HCT116 (cell line): ENCODE results near the gene IL1RN. TPM values are rescaled to one million over a fixed set of nuclear protein-coding genes. Genes with fewer than 3 reads are reported as not detected.

Experiments used
- ATAC-seq: fragments of 200-7000 bp; cut with Tn5 transposase; 2 replicates; pipeline ENCODE4 v1.9.1; 2020; ENCODE audit warnings: mild to moderate bottlenecking, moderate library complexity
- BruUV-seq: library from RNA; stranded (reverse); fragments of 400-500 nt; replicated peaks from 2 replicates; lab custom pipeline; 2021; lab: Mats Ljungman, UMichigan
- CTCF ChIA-PET: fragments of 300-600 bp; sonication (Branson Sonifier 250); formaldehyde crosslinking; loops from one replicate; lab custom pipeline; 2021; ENCODE audit warnings: antibody characterized with exemption; lab: Charles Lee
- POLR2A ChIA-PET: fragments of 300-600, 350-600 bp; sonication (Branson Sonifier 250); formaldehyde crosslinking; loops from one replicate; lab custom pipeline; 2021; ENCODE audit warnings: antibody characterized with exemption; lab: Charles Lee
- RAD21 ChIA-PET, 2 experiments: fragments of 300-600 bp; sonication (Branson Sonifier 250); formaldehyde crosslinking; loops; one replicate each; lab custom pipeline; 2023; ENCODE audit warnings: low total read pairs in 2 of 2; ENCODE audit not compliant: uncharacterized antibody in 2 of 2, unreplicated experiment in 2 of 2, low non-redundant PET in 1 of 2; lab: Charles Lee
- DNase-seq: peaks from one replicate; pipeline ENCODE4 v3.0.0-alpha.2; 2010; ENCODE audit warnings: low read depth, low spot score
- H2AFZ ChIP-seq: fragments of 200-600 bp; shearing (Covaris generic), sonication (generic); 2 replicates; pipeline ENCODE4 v1.6.1; 2017; ENCODE audit warnings: low read depth, mixed run types, mixed read lengths, antibody characterized with exemption, low read length; ENCODE audit not compliant: poor library complexity, severe bottlenecking
- H3K27ac ChIP-seq: 2 replicates; pipeline ENCODE4 v1.5.1; 2012; ENCODE audit warnings: low read depth, low read length
- H3K27me3 ChIP-seq: fragments of 200-600 bp; sonication (generic); 2 replicates; pipeline ENCODE4 v1.6.1; 2016; ENCODE audit warnings: mixed run types, low read length, mixed read lengths; ENCODE audit not compliant: insufficient read depth
- H3K36me3 ChIP-seq, 2 experiments: fragments of 200-500 bp in 1 of 2; fragments of 200-600 bp in 1 of 2; sonication (Bioruptor generic) in 1 of 2; sonication (generic) in 1 of 2; 2 replicates each; pipeline versions ENCODE4 v1.5.1 to v1.6.1; 2014 to 2016; ENCODE audit warnings: low read length in 2 of 2, inconsistent platforms in 1 of 2, mixed read lengths in 1 of 2, mixed run types in 1 of 2; ENCODE audit not compliant: insufficient read depth in 2 of 2, control insufficient read depth in 1 of 2
- H3K4me1 ChIP-seq, 2 experiments: fragments of 200-600 bp in 1 of 2; sonication (generic) in 1 of 2; 2 replicates each; pipeline versions ENCODE4 v1.5.1 to v1.6.1; 2012 to 2017; ENCODE audit warnings: low read length in 2 of 2, inconsistent platforms in 1 of 2, mild to moderate bottlenecking in 1 of 2, mixed read lengths in 1 of 2, mixed run types in 1 of 2, moderate library complexity in 1 of 2; ENCODE audit not compliant: insufficient read depth in 2 of 2, control insufficient read depth in 1 of 2
- H3K4me2 ChIP-seq: fragments of 200-600 bp; sonication (generic); 2 replicates; pipeline ENCODE4 v1.6.1; 2017; ENCODE audit warnings: mixed run types, low read length, mixed read lengths
- H3K4me3 ChIP-seq, 2 experiments: fragments of 200-600 bp in 1 of 2; sonication (generic) in 1 of 2; replicated peaks in 1 of 2; 2 replicates each; pipeline ENCODE4 v1.5.1; 2011 to 2016; ENCODE audit warnings: low read length in 2 of 2, control low read depth in 1 of 2, low read depth in 1 of 2, mild to moderate bottlenecking in 1 of 2, mixed read lengths in 1 of 2, mixed run types in 1 of 2
- H3K79me2 ChIP-seq: fragments of 200-600 bp; sonication (generic); 2 replicates; pipeline ENCODE4 v1.6.1; 2017; ENCODE audit warnings: mild to moderate bottlenecking, mixed run types, low read length, moderate library complexity, mixed read lengths; ENCODE audit not compliant: insufficient read depth
- H3K9ac ChIP-seq: fragments of 200-600 bp; sonication (generic); 2 replicates; pipeline ENCODE4 v1.6.1; 2016; ENCODE audit warnings: low read length, mixed read lengths
- H3K9me2 ChIP-seq: fragments of 200-600 bp; sonication (generic), shearing (Covaris generic); 2 replicates; pipeline ENCODE4 v1.6.1; 2017; ENCODE audit warnings: mixed run types, mild to moderate bottlenecking, moderate library complexity; ENCODE audit not compliant: insufficient read depth
- H3K9me3 ChIP-seq, 2 experiments: fragments of 200-500 bp in 1 of 2; fragments of 200-600 bp in 1 of 2; sonication (Bioruptor generic) in 1 of 2; sonication (generic) in 1 of 2; 2 replicates each; pipeline ENCODE4 v1.6.1; 2014 to 2017; ENCODE audit warnings: low read length in 2 of 2, mixed read lengths in 2 of 2, inconsistent platforms in 1 of 2, low read depth in 1 of 2, mild to moderate bottlenecking in 1 of 2, mixed run types in 1 of 2, moderate library complexity in 1 of 2; ENCODE audit not compliant: control insufficient read depth in 1 of 2, insufficient read depth in 1 of 2
- H4K20me1 ChIP-seq: fragments of 200-600 bp; sonication (generic), shearing (Covaris generic); 2 replicates; pipeline ENCODE4 v1.6.1; 2017; ENCODE audit warnings: mixed run types, mild to moderate bottlenecking, moderate library complexity; ENCODE audit not compliant: insufficient read depth
- ATF3 ChIP-seq: IDR thresholded peaks from 2 replicates; pipeline ENCODE4 v1.6.1; 2012
- CBX3 ChIP-seq: IDR thresholded peaks from 2 replicates; pipeline ENCODE4 v1.6.1; 2012; ENCODE audit warnings: low read depth
- CEBPB ChIP-seq: IDR thresholded peaks from 2 replicates; pipeline ENCODE4 v1.6.1; 2012; ENCODE audit warnings: low read depth
- EGR1 ChIP-seq: IDR thresholded peaks from 2 replicates; pipeline ENCODE4 v1.6.1; 2012; ENCODE audit warnings: low read depth
- ELF1 ChIP-seq: IDR thresholded peaks from 2 replicates; pipeline ENCODE4 v1.6.1; 2012; ENCODE audit warnings: low read depth, borderline replicate concordance
- EZH2phosphoT487 ChIP-seq: fragments of 200-600 bp; IDR thresholded peaks from 2 replicates; pipeline ENCODE4 v1.6.1; 2018; ENCODE audit warnings: antibody characterized with exemption, borderline replicate concordance
- FOSL1 ChIP-seq: IDR thresholded peaks from 2 replicates; pipeline ENCODE4 v1.6.1; 2012; ENCODE audit warnings: low read depth
- JUND ChIP-seq: IDR thresholded peaks from 2 replicates; pipeline ENCODE4 v1.6.1; 2012
- RAD21 ChIP-seq: IDR thresholded peaks from 2 replicates; pipeline ENCODE4 v1.6.1; 2012; ENCODE audit warnings: low read depth, mild to moderate bottlenecking
- REST ChIP-seq: IDR thresholded peaks from 2 replicates; pipeline ENCODE4 v1.6.1; 2012; ENCODE audit warnings: low read depth
- SP1 ChIP-seq: IDR thresholded peaks from 2 replicates; pipeline ENCODE4 v1.6.1; 2012; ENCODE audit warnings: low read depth
- SRF ChIP-seq: IDR thresholded peaks from 2 replicates; pipeline ENCODE4 v1.6.1; 2012; ENCODE audit warnings: low read depth
- TCF7L2 ChIP-seq: IDR thresholded peaks from 2 replicates; pipeline ENCODE4 v1.7.0; 2011; ENCODE audit warnings: borderline replicate concordance, inconsistent platforms; ENCODE audit not compliant: insufficient read depth, insufficient read length; ENCODE audit errors: extremely low read depth
- YY1 ChIP-seq: IDR thresholded peaks from 2 replicates; pipeline ENCODE4 v1.6.1; 2011; ENCODE audit warnings: low read length, low read depth, moderate library complexity, mild to moderate bottlenecking; ENCODE audit not compliant: insufficient replicate concordance; ENCODE audit errors: extremely low read depth
- ZFX ChIP-seq: fragments of 450-650 bp; IDR thresholded peaks from 2 replicates; pipeline ENCODE4 v1.6.1; 2017
- intact Hi-C: fragments of 100-400 bp; cut with micrococcal nuclease; formaldehyde crosslinking; loops from 2 replicates; pipeline ENCODE4 v1.10.0; 2022
- total RNA-seq: library from RNA; stranded (reverse); gene quantifications from one replicate; pipeline ENCODE4 v1.2.1, GENCODE V29; 2021; ENCODE audit not compliant: unreplicated experiment

IL1RN gene
- total RNA-seq, 1 experiment from 2014 or later = 0.25 TPM

DNA sequence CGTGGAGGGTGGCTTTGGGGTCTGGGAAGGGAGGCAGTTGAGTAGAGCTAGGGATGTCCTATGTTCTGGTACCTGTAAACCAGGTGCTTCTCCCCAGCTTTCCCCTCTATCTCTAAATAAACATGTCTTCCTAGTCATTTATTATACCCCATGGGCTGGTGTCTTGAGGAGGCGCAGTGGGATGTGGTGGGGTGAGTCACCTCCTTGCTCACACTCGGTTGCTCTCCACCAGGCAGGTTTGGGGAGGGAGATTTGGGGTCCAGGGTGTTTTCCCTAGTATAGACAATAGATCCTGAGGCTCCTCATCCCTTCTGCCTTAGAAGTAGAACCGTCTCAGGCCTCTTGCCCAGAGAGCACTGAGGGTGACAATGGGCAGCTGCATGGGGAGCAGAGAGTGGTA, 51.5 kb downstream of the IL1RN start:
- ATAC-seq = no peak
- Histone ChIP-seq H3K4me1 (no peaks in the 10 kb centered on the region), H3K9me2 (no peaks in the 10 kb centered on the region), H4K20me1 (no peaks in the 10 kb centered on the region), H3K36me3 (no peaks in the 10 kb centered on the region), H3K9me3 (no peaks in the 10 kb centered on the region), H3K79me2 (no peaks in the 10 kb centered on the region), H3K4me3 (no peak overlapping the region), H3K27ac (no peak overlapping the region), H2AFZ (no peak overlapping the region), H3K9ac (no peak overlapping the region), H3K4me2 (no peak overlapping the region), H3K27me3 (no peaks in the 10 kb centered on the region)
- BruUV-seq = no TSS peak
- intact Hi-C loops = no loop called here
- ChIA-PET POLR2A (no interaction called here), RAD21 (no interaction called here), CTCF (no interaction called here)
- no peak for TF ChIP-seq TCF7L2
- no peak for TF ChIP-seq JUND
- TF ChIP-seq SP1 = no peak
- TF ChIP-seq YY1 = no peak
- no peak for TF ChIP-seq REST
- no peak for DNase-seq

- Histone ChIP-seq H3K36me3 (no peaks in the 10 kb centered on the region), H2AFZ (no peak overlapping the region), H3K4me2 (no peak overlapping the region), H3K4me1 (no peaks in the 10 kb centered on the region), H3K4me3 (no peak overlapping the region), H3K27me3 (no peaks in the 10 kb centered on the region), H3K9me2 (no peaks in the 10 kb centered on the region), H3K79me2 (no peaks in the 10 kb centered on the region), H3K27ac (no peak overlapping the region), H3K9me3 (no peaks in the 10 kb centered on the region), H3K9ac (no peak overlapping the region), H4K20me1 (no peaks in the 10 kb centered on the region)
- ChIA-PET POLR2A (no interaction called here), CTCF (interaction anchor here (1.0 kb wide), 1 partner anchor 41 kb away, joined by 4 read pairs; no protein-coding TSS in a partner anchor), RAD21 (no interaction called here)
- TF ChIP-seq ELF1 (no peak), FOSL1 (no peak), YY1 (no peak), RAD21 (no peak), EZH2phosphoT487 (no peak), CBX3 (no peak), EGR1 (no peak), SRF (no peak), ATF3 (no peak), ZFX (no peak), CEBPB (no peak)
- BruUV-seq = no TSS peak
- no peak for ATAC-seq
- no peak for DNase-seq
- intact Hi-C loops = no loop called here
These were observed 52.1 kb downstream of the IL1RN start for GRCh38 chr2:113179446-113180045.
